Hematopoietic multipotent progenitor cell (in vitro differentiated cells): ENCODE results near the gene PNLIP. TPM values are rescaled to one million over a fixed set of nuclear protein-coding genes. Genes with fewer than 3 reads are reported as not detected.

Experiments used
- DNase-seq, 3 donors: peaks; one replicate each; pipeline ENCODE4 v3.0.0-alpha.2; 2011 to 2015; ENCODE audit warnings: low read depth in 2 of 3, low spot score in 2 of 3
- total RNA-seq: library from RNA; depleted of rRNA; stranded (reverse); fragments of >200 nt; gene quantifications from one replicate; pipeline ENCODE4 v1.2.3, GENCODE V29; 2012

PNLIP gene
- total RNA-seq, 1 donor = not detected

- no peak for DNase-seq
These were observed 21.6 kb downstream of the PNLIP start for GRCh38 chr10:116567335-116567734.

GRCh38 chr10:116574797-116575196, 29.1 kb downstream of the PNLIP start:
- DNase-seq = no peak

GRCh38 chr10:116587878-116588591, 42.3 kb downstream of the PNLIP start:
- no peak for DNase-seq

- no peak for DNase-seq
These were observed 43.3 kb downstream of the PNLIP start for GRCh38 chr10:116588995-116589394.

- no peak for DNase-seq
These were observed 44.2 kb downstream of the PNLIP start for GRCh38 chr10:116589926-116590325.

- DNase-seq = no peak
These were observed 45.1 kb downstream of the PNLIP start, which contains the start of gene PNLIPRP1 for GRCh38 chr10:116590590-116591444. Gene PNLIPRP1 (plus strand): TSS chr10:116590959. CDS start chr10:116591130, 171 bp downstream.

- DNase-seq = no peak
These were observed 47.5 kb downstream of the PNLIP start for GRCh38 chr10:116593139-116593740.

- no peak for DNase-seq
These were observed 48.8 kb downstream of the PNLIP start for GRCh38 chr10:116594525-116595035.

- no peak for DNase-seq
These were observed 50.3 kb downstream of the PNLIP start for GRCh38 chr10:116596062-116596461.

GRCh38 chr10:116597543-116597942, 51.8 kb downstream of the PNLIP start:
- DNase-seq = no peak

- DNase-seq = no peak
These were observed 52.6 kb downstream of the PNLIP start for GRCh38 chr10:116598329-116598728.

- no peak for DNase-seq
These were observed 54.3 kb downstream of the PNLIP start for GRCh38 chr10:116599991-116600390.

- no peak for DNase-seq
These were observed 57.1 kb downstream of the PNLIP start for GRCh38 chr10:116602648-116603400.

GRCh38 chr10:116606061-116606483, 60.3 kb downstream of the PNLIP start:
- no peak for DNase-seq

- DNase-seq = no peak
These were observed 61.6 kb downstream of the PNLIP start for GRCh38 chr10:116607336-116607735.

GRCh38 chr10:116608686-116609594, 63.2 kb downstream of the PNLIP start:
- peak in 1 of 3 donors; percentile 8 for DNase-seq

- DNase-seq = no peak
These were observed 64.9 kb downstream of the PNLIP start for GRCh38 chr10:116610443-116611152.

- DNase-seq = no peak
These were observed 65.4 kb downstream of the PNLIP start for GRCh38 chr10:116611153-116611545.
